H1 (cell line): ENCODE data around the gene ARF3. TPM values are rescaled to one million over a fixed set of nuclear protein-coding genes. Genes with fewer than 3 reads are reported as not detected.
A peak's percentile ranks its signal among the peaks of the same experiment; 100 is the strongest.

Experiments used
- CTCF ChIA-PET: fragments of 300-600 bp; sonication (Branson Sonifier 250); formaldehyde crosslinking; loops from one replicate; lab custom pipeline; 2021; ENCODE audit not compliant: partially characterized antibody; lab: Charles Lee
- POLR2A ChIA-PET: fragments of 300-600 bp; sonication (Branson Sonifier 250); formaldehyde crosslinking; loops from one replicate; lab custom pipeline; 2021; ENCODE audit warnings: inconsistent platforms; ENCODE audit not compliant: partially characterized antibody; lab: Charles Lee
- DNase-seq, 2 experiments: peaks; one replicate each; pipeline versions ENCODE4 v3.0.0 to v3.0.0-alpha.2; 2010 to 2022; ENCODE audit warnings: low spot score in 2 of 2, low read depth in 1 of 2, mixed read lengths in 1 of 2
- FAIRE-seq: peaks from 2 replicates; lab custom pipeline; 2011; peaks lifted over from hg19 to GRCh38; lab: Jason Lieb, UNC
- H2AFZ ChIP-seq: 2 replicates; pipeline ENCODE4 v1.8.1; 2012; ENCODE audit warnings: low read length, inconsistent platforms
- H2AK5ac ChIP-seq: 2 replicates; pipeline ENCODE4 v1.6.1; 2013; ENCODE audit warnings: low read depth, low read length
- H2BK120ac ChIP-seq: replicated peaks from 2 replicates; pipeline ENCODE3; 2013; ENCODE audit warnings: low read depth, low read length, inconsistent platforms
- H2BK12ac ChIP-seq: 2 replicates; pipeline ENCODE4 v1.6.1; 2013; ENCODE audit warnings: low read depth, low read length
- H2BK15ac ChIP-seq: 2 replicates; pipeline ENCODE4 v1.6.1; 2013; ENCODE audit warnings: low read length
- H2BK20ac ChIP-seq: 2 replicates; pipeline ENCODE4 v1.6.1; 2013; ENCODE audit warnings: low read length
- H2BK5ac ChIP-seq: 2 replicates; pipeline ENCODE4 v1.6.1; 2013; ENCODE audit warnings: low read depth, low read length
- H3K14ac ChIP-seq: 2 replicates; pipeline ENCODE4 v1.6.1; 2013; ENCODE audit warnings: inconsistent platforms; ENCODE audit not compliant: insufficient read length
- H3K18ac ChIP-seq: 2 replicates; pipeline ENCODE4 v1.6.1; 2013; ENCODE audit warnings: low read length; ENCODE audit errors: extremely low read depth
- H3K23ac ChIP-seq: 2 replicates; pipeline ENCODE4 v1.6.1; 2013; ENCODE audit warnings: inconsistent platforms; ENCODE audit not compliant: insufficient read length
- H3K23me2 ChIP-seq: 2 replicates; pipeline ENCODE4 v1.6.1; 2013; ENCODE audit warnings: low read depth, low read length
- H3K27ac ChIP-seq: 2 replicates; pipeline ENCODE4 v1.6.1; 2011; ENCODE audit warnings: low read depth, low read length, inconsistent platforms
- H3K27me3 ChIP-seq, 4 experiments: replicated peaks in 1 of 4; 1 replicate in 1 of 4; 2 replicates in 3 of 4; pipeline versions ENCODE4 v1.6.1 to v1.8.1; 2011 to 2013; ENCODE audit warnings: low read length in 3 of 4, mild to moderate bottlenecking in 3 of 4, inconsistent platforms in 2 of 4, mixed read lengths in 2 of 4, moderate library complexity in 1 of 4; ENCODE audit not compliant: control insufficient read depth in 3 of 4, insufficient read depth in 3 of 4; ENCODE audit errors: extremely low read depth in 1 of 4
- H3K36me3 ChIP-seq, 4 experiments: 2 replicates each; pipeline versions ENCODE4 v1.6.1 to v1.8.1; 2011 to 2013; ENCODE audit warnings: mild to moderate bottlenecking in 4 of 4, low read length in 3 of 4, moderate library complexity in 2 of 4, control low read depth in 1 of 4, inconsistent platforms in 1 of 4; ENCODE audit not compliant: insufficient read depth in 4 of 4, control insufficient read depth in 2 of 4
- H3K4ac ChIP-seq: replicated peaks from 2 replicates; pipeline ENCODE3; 2013; ENCODE audit warnings: low read length, low read depth, mixed read lengths, inconsistent platforms; ENCODE audit not compliant: insufficient read length
- H3K4me1 ChIP-seq, 4 experiments: replicated peaks in 1 of 4; 1 replicate in 1 of 4; 2 replicates in 3 of 4; pipeline versions ENCODE4 v1.6.1 to v1.8.1; 2011 to 2013; ENCODE audit warnings: low read length in 3 of 4, inconsistent platforms in 2 of 4, mixed read lengths in 1 of 4; ENCODE audit not compliant: insufficient read depth in 4 of 4, control insufficient read depth in 3 of 4
- H3K4me2 ChIP-seq, 2 experiments: 2 replicates each; pipeline versions ENCODE4 v1.6.1 to v1.8.1; 2011 to 2013; ENCODE audit warnings: low read depth in 2 of 2, low read length in 2 of 2, control low read depth in 1 of 2, inconsistent platforms in 1 of 2, mild to moderate bottlenecking in 1 of 2; ENCODE audit not compliant: insufficient read depth in 1 of 2
- H3K4me3 ChIP-seq, 4 experiments: fragments of 200-600, 300-600 bp in 1 of 4; sonication (generic), shearing (Covaris generic), sonication (Bioruptor Twin) in 1 of 4; 2 replicates each; pipeline versions ENCODE4 v1.5.1 to v1.8.1; 2011 to 2016; ENCODE audit warnings: low read length in 4 of 4, low read depth in 3 of 4, control low read depth in 2 of 4, inconsistent platforms in 2 of 4, mild to moderate bottlenecking in 2 of 4, mixed read lengths in 1 of 4, moderate library complexity in 1 of 4; ENCODE audit not compliant: insufficient read depth in 2 of 4; ENCODE audit errors: extremely low read depth in 1 of 4
- H3K56ac ChIP-seq: replicated peaks from 2 replicates; pipeline ENCODE3; 2013; ENCODE audit warnings: low read depth, mild to moderate bottlenecking, mixed read lengths, low read length, inconsistent platforms; ENCODE audit not compliant: insufficient read length
- H3K79me1 ChIP-seq: 2 replicates; pipeline ENCODE4 v1.6.1; 2013; ENCODE audit warnings: low read depth, low read length, control low read depth
- H3K79me2 ChIP-seq, 2 experiments: 2 replicates each; pipeline versions ENCODE4 v1.6.1 to v1.8.1; 2012 to 2013; ENCODE audit warnings: low read length in 2 of 2, mild to moderate bottlenecking in 2 of 2, inconsistent platforms in 1 of 2; ENCODE audit not compliant: insufficient read depth in 2 of 2, control insufficient read depth in 1 of 2
- H3K9ac ChIP-seq, 4 experiments: replicated peaks in 1 of 4; 1 replicate in 1 of 4; 2 replicates in 3 of 4; pipeline versions ENCODE4 v1.6.1 to v1.8.1; 2011 to 2013; ENCODE audit warnings: low read depth in 3 of 4, low read length in 3 of 4, control low read depth in 2 of 4, mild to moderate bottlenecking in 2 of 4, moderate library complexity in 2 of 4, inconsistent platforms in 1 of 4; ENCODE audit errors: extremely low read depth in 1 of 4
- H3K9me3 ChIP-seq, 2 experiments: 2 replicates each; pipeline versions ENCODE4 v1.6.1 to v1.8.1; 2012 to 2013; ENCODE audit warnings: mild to moderate bottlenecking in 2 of 2, moderate library complexity in 2 of 2, control low read depth in 1 of 2, inconsistent platforms in 1 of 2, low read depth in 1 of 2, low read length in 1 of 2, mixed read lengths in 1 of 2; ENCODE audit not compliant: insufficient read depth in 2 of 2
- H4K20me1 ChIP-seq, 2 experiments: replicated peaks in 1 of 2; 2 replicates each; pipeline versions ENCODE3 to v1.8.1; 2011 to 2013; ENCODE audit warnings: inconsistent platforms in 2 of 2, low read length in 2 of 2, mild to moderate bottlenecking in 1 of 2; ENCODE audit not compliant: insufficient read depth in 2 of 2, control insufficient read depth in 1 of 2
- H4K5ac ChIP-seq: 2 replicates; pipeline ENCODE4 v1.6.1; 2013; ENCODE audit warnings: low read length, low read depth, mixed read lengths, inconsistent platforms; ENCODE audit not compliant: insufficient read length
- H4K8ac ChIP-seq: 2 replicates; pipeline ENCODE4 v1.8.0; 2013; ENCODE audit warnings: mild to moderate bottlenecking, moderate library complexity, low read length, inconsistent platforms; ENCODE audit not compliant: insufficient read depth; ENCODE audit errors: extremely low read depth
- H4K91ac ChIP-seq: replicated peaks from 2 replicates; pipeline ENCODE3; 2013; ENCODE audit warnings: low read length, mixed read lengths, inconsistent platforms; ENCODE audit not compliant: insufficient read length
- EZH2 ChIP-seq: fragments of 200-600 bp; sonication (generic); IDR thresholded peaks from 2 replicates; pipeline ENCODE4 v1.7.1; 2012; ENCODE audit warnings: low read depth, mild to moderate bottlenecking, moderate library complexity, low read length, inconsistent platforms; ENCODE audit not compliant: severe bottlenecking
- RNF2 ChIP-seq: fragments of 200-900, 300-1000 bp; sonication (generic); IDR thresholded peaks from 2 replicates; pipeline ENCODE4 v1.7.1; 2016; ENCODE audit warnings: borderline replicate concordance, low read depth, mild to moderate bottlenecking, antibody characterized with exemption, low read length; ENCODE audit not compliant: poor library complexity, severe bottlenecking; ENCODE audit errors: missing control alignments
- SP1 ChIP-seq: IDR thresholded peaks from 2 replicates; pipeline ENCODE4 v1.6.1; 2011; ENCODE audit warnings: low read depth, low read length
- TCF12 ChIP-seq: IDR thresholded peaks from 2 replicates; pipeline ENCODE4 v1.6.1; 2011; ENCODE audit warnings: low read depth, mild to moderate bottlenecking, low read length
- WGBS, 2 experiments: shearing (Covaris generic) in 1 of 2; methylation state at CpG; one replicate each; pipeline versions ENCODE4 v1.1.6 to v1.1.7; 2013 to 2015; ENCODE audit warnings: low lambda C conversion rate in 2 of 2, mixed read lengths in 2 of 2, inconsistent platforms in 1 of 2, low coverage in 1 of 2, missing lambda C conversion rate in 1 of 2; ENCODE audit not compliant: insufficient replicate concordance in 2 of 2, insufficient coverage in 1 of 2, insufficient read length in 1 of 2; ENCODE audit errors: extremely low coverage in 1 of 2, missing lambda C conversion rate in 1 of 2; 5-methylcytosine and 5-hydroxymethylcytosine counted together
- polyA plus RNA-seq, 7 experiments: library from polyadenylated mRNA; depleted of rRNA in 3 of 7; stranded (reverse) in 5 of 7; unstranded in 2 of 7; fragments of >200 nt in 5 of 7; fragments of 200-250 nt in 2 of 7; gene quantifications; 1 replicate in 5 of 7; 2 replicates in 1 of 7; 4 replicates in 1 of 7; pipeline versions ENCODE4 v1.2.1 to v1.2.3, GENCODE V29; 2011 to 2013; ENCODE audit warnings: missing spikeins in 2 of 7, mixed read lengths in 2 of 7
- total RNA-seq: library from RNA; stranded (reverse); fragmentation: NEBNext Ultra II Directional; extraction: Animal tissue kit (Norgen Biotek cat#: 25700); gene quantifications from 2 replicates; pipeline ENCODE4 v1.2.1, GENCODE V29; 2021

ARF3 gene
- total and polyA plus RNA-seq, 2 of the 8 experiments (the other 6 are each of a cell fraction or from before 2014, with no cell fraction given): 231 to 250 TPM

DNA sequence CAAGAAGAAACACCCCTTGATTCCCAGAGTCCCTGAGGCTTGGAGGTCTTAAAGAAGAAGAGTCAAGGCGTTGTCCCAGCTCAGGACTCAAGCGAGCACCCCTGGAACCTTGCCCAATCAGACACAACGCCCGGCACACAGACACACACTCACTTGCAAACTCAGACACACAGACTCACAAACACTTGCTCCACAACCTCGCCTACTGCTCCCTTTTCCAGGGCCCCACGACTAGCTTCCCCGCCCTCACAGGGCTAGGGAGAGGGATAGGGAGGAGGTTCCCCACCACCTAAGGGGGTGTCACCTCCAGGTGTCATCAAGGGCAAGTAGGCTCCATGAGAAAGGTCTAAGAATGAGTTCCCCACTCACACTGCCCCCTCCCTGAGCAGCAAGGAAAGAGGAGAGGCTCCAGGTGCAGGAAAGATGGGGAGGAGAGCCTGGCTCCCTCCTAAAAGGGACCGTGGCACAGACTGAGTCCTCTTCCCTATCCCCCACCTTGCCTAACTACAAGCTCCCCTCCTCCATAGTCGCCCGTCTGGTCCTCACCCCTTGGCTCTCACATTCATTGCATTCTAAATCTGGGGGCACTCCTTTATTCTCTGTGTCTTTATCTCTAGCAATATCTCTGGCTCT lies 13.5 kb upstream of the ARF3 start:
- H2BK20ac ChIP-seq: 0 out of 2 replicates have a peak overlapping the region, but pooled peaks have one; percentile 40
- H3K4me2 ChIP-seq: peak overlapping the region; percentile 87 to 96
- no peak overlapping the region for H2BK120ac ChIP-seq
- H2BK12ac ChIP-seq: peak overlapping the region; percentile 68; the same call in 1 of the 2 replicates
- TF ChIP-seq RNF2 (peak; percentile 28), SP1 (no peak), EZH2 (peak; percentile 57), TCF12 (no peak)
- H3K79me2 ChIP-seq: no peaks in the 10 kb centered on the region
- H3K4ac ChIP-seq: no peak overlapping the region
- DNase-seq (no peak), FAIRE-seq (no peak)
- no peaks in the 10 kb centered on the region; a peak in 1 of 8 replicates for H3K36me3 ChIP-seq
- no peaks in the 10 kb centered on the region for H3K79me1 ChIP-seq
- 4% methylated on average over 10 of the region's 10 CpGs; no CpG with 5 or more reads in 1 of the 2 experiments for WGBS, 2 experiments
- no peak overlapping the region for H3K56ac ChIP-seq
- H4K8ac ChIP-seq: no peak overlapping the region
- no peak overlapping the region for H2BK5ac ChIP-seq
- no peak overlapping the region for H3K23ac ChIP-seq
- no peak overlapping the region for H3K14ac ChIP-seq
- H3K4me1 ChIP-seq: peaks cover 24 to 45% (median 40%) of the 10 kb centered on the region in 4 experiments
- peak overlapping the region; percentile 13; the same call in 1 of the 2 replicates for H3K18ac ChIP-seq
- no peak overlapping the region for H2AK5ac ChIP-seq
- H3K27me3 ChIP-seq: peaks cover 50 to 89% (median 87%) of the 10 kb centered on the region in 4 experiments
- H3K27ac ChIP-seq: no peak overlapping the region
- CTCF ChIA-PET: interaction anchor here (0.6 to 40.8 kb wide), 14 partner anchors 11 to 372 kb away, joined by 3 to 1336 read pairs (median 3); partner anchors contain the start of genes ARF3, DDN and WNT1
- peaks cover 6% of the 10 kb centered on the region; the same call in 1 of the 2 replicates for H3K23me2 ChIP-seq
- POLR2A ChIA-PET: interaction anchor here (1.0 to 6.9 kb wide), 6 partner anchors 10 to 140 kb away, joined by 3 to 65 read pairs (median 10); partner anchors contain the start of genes ARF3, FKBP11 and RND1
- H4K91ac ChIP-seq: no peak overlapping the region
- H4K5ac ChIP-seq: no peak overlapping the region
- no peaks in the 10 kb centered on the region for H3K9me3 ChIP-seq
- H4K20me1 ChIP-seq: peaks cover under 1 to 10% of the 10 kb centered on the region in 2 experiments
- H3K4me3 ChIP-seq: peak overlapping the region; percentile 37 to 56 (median 44)
- peak overlapping the region; percentile 19; the same call in 1 of the 2 replicates for H2BK15ac ChIP-seq
- H3K9ac ChIP-seq: 0 out of 7 replicates have a peak overlapping the region, but pooled peaks of 1 of the 4 experiments have one; percentile 13
- no peak overlapping the region for H2AFZ ChIP-seq
